HCT116 (cell line): ENCODE measurements around the gene IL1R2. TPM values are rescaled to one million over a fixed set of nuclear protein-coding genes. Genes with fewer than 3 reads are reported as not detected.
"Not testable (repeated sequence)": the region's sequence is repeated elsewhere in the genome, so short reads cannot be mapped to it uniquely, and the experiment has no call there.

Source experiments
- ATAC-seq: fragments of 200-7000 bp; cut with Tn5 transposase; 2 replicates; pipeline ENCODE4 v1.9.1; 2020; ENCODE audit warnings: mild to moderate bottlenecking, moderate library complexity
- BruUV-seq: library from RNA; stranded (reverse); fragments of 400-500 nt; replicated peaks from 2 replicates; lab custom pipeline; 2021; lab: Mats Ljungman, UMichigan
- CTCF ChIA-PET: fragments of 300-600 bp; sonication (Branson Sonifier 250); formaldehyde crosslinking; loops from one replicate; lab custom pipeline; 2021; ENCODE audit warnings: antibody characterized with exemption; lab: Charles Lee
- POLR2A ChIA-PET: fragments of 300-600, 350-600 bp; sonication (Branson Sonifier 250); formaldehyde crosslinking; loops from one replicate; lab custom pipeline; 2021; ENCODE audit warnings: antibody characterized with exemption; lab: Charles Lee
- RAD21 ChIA-PET, 2 experiments: fragments of 300-600 bp; sonication (Branson Sonifier 250); formaldehyde crosslinking; loops; one replicate each; lab custom pipeline; 2023; ENCODE audit warnings: low total read pairs in 2 of 2; ENCODE audit not compliant: uncharacterized antibody in 2 of 2, unreplicated experiment in 2 of 2, low non-redundant PET in 1 of 2; lab: Charles Lee
- DNase-seq: peaks from one replicate; pipeline ENCODE4 v3.0.0-alpha.2; 2010; ENCODE audit warnings: low read depth, low spot score
- H2AFZ ChIP-seq: fragments of 200-600 bp; shearing (Covaris generic), sonication (generic); 2 replicates; pipeline ENCODE4 v1.6.1; 2017; ENCODE audit warnings: low read depth, mixed run types, mixed read lengths, antibody characterized with exemption, low read length; ENCODE audit not compliant: poor library complexity, severe bottlenecking
- H3K27ac ChIP-seq: 2 replicates; pipeline ENCODE4 v1.5.1; 2012; ENCODE audit warnings: low read depth, low read length
- H3K27me3 ChIP-seq: fragments of 200-600 bp; sonication (generic); 2 replicates; pipeline ENCODE4 v1.6.1; 2016; ENCODE audit warnings: mixed run types, low read length, mixed read lengths; ENCODE audit not compliant: insufficient read depth
- H3K36me3 ChIP-seq, 2 experiments: fragments of 200-500 bp in 1 of 2; fragments of 200-600 bp in 1 of 2; sonication (Bioruptor generic) in 1 of 2; sonication (generic) in 1 of 2; 2 replicates each; pipeline versions ENCODE4 v1.5.1 to v1.6.1; 2014 to 2016; ENCODE audit warnings: low read length in 2 of 2, inconsistent platforms in 1 of 2, mixed read lengths in 1 of 2, mixed run types in 1 of 2; ENCODE audit not compliant: insufficient read depth in 2 of 2, control insufficient read depth in 1 of 2
- H3K4me1 ChIP-seq, 2 experiments: fragments of 200-600 bp in 1 of 2; sonication (generic) in 1 of 2; 2 replicates each; pipeline versions ENCODE4 v1.5.1 to v1.6.1; 2012 to 2017; ENCODE audit warnings: low read length in 2 of 2, inconsistent platforms in 1 of 2, mild to moderate bottlenecking in 1 of 2, mixed read lengths in 1 of 2, mixed run types in 1 of 2, moderate library complexity in 1 of 2; ENCODE audit not compliant: insufficient read depth in 2 of 2, control insufficient read depth in 1 of 2
- H3K4me2 ChIP-seq: fragments of 200-600 bp; sonication (generic); 2 replicates; pipeline ENCODE4 v1.6.1; 2017; ENCODE audit warnings: mixed run types, low read length, mixed read lengths
- H3K4me3 ChIP-seq, 2 experiments: fragments of 200-600 bp in 1 of 2; sonication (generic) in 1 of 2; replicated peaks in 1 of 2; 2 replicates each; pipeline ENCODE4 v1.5.1; 2011 to 2016; ENCODE audit warnings: low read length in 2 of 2, control low read depth in 1 of 2, low read depth in 1 of 2, mild to moderate bottlenecking in 1 of 2, mixed read lengths in 1 of 2, mixed run types in 1 of 2
- H3K79me2 ChIP-seq: fragments of 200-600 bp; sonication (generic); 2 replicates; pipeline ENCODE4 v1.6.1; 2017; ENCODE audit warnings: mild to moderate bottlenecking, mixed run types, low read length, moderate library complexity, mixed read lengths; ENCODE audit not compliant: insufficient read depth
- H3K9ac ChIP-seq: fragments of 200-600 bp; sonication (generic); 2 replicates; pipeline ENCODE4 v1.6.1; 2016; ENCODE audit warnings: low read length, mixed read lengths
- H3K9me2 ChIP-seq: fragments of 200-600 bp; sonication (generic), shearing (Covaris generic); 2 replicates; pipeline ENCODE4 v1.6.1; 2017; ENCODE audit warnings: mixed run types, mild to moderate bottlenecking, moderate library complexity; ENCODE audit not compliant: insufficient read depth
- H3K9me3 ChIP-seq, 2 experiments: fragments of 200-500 bp in 1 of 2; fragments of 200-600 bp in 1 of 2; sonication (Bioruptor generic) in 1 of 2; sonication (generic) in 1 of 2; 2 replicates each; pipeline ENCODE4 v1.6.1; 2014 to 2017; ENCODE audit warnings: low read length in 2 of 2, mixed read lengths in 2 of 2, inconsistent platforms in 1 of 2, low read depth in 1 of 2, mild to moderate bottlenecking in 1 of 2, mixed run types in 1 of 2, moderate library complexity in 1 of 2; ENCODE audit not compliant: control insufficient read depth in 1 of 2, insufficient read depth in 1 of 2
- H4K20me1 ChIP-seq: fragments of 200-600 bp; sonication (generic), shearing (Covaris generic); 2 replicates; pipeline ENCODE4 v1.6.1; 2017; ENCODE audit warnings: mixed run types, mild to moderate bottlenecking, moderate library complexity; ENCODE audit not compliant: insufficient read depth
- ATF3 ChIP-seq: IDR thresholded peaks from 2 replicates; pipeline ENCODE4 v1.6.1; 2012
- CBX3 ChIP-seq: IDR thresholded peaks from 2 replicates; pipeline ENCODE4 v1.6.1; 2012; ENCODE audit warnings: low read depth
- CEBPB ChIP-seq: IDR thresholded peaks from 2 replicates; pipeline ENCODE4 v1.6.1; 2012; ENCODE audit warnings: low read depth
- EGR1 ChIP-seq: IDR thresholded peaks from 2 replicates; pipeline ENCODE4 v1.6.1; 2012; ENCODE audit warnings: low read depth
- ELF1 ChIP-seq: IDR thresholded peaks from 2 replicates; pipeline ENCODE4 v1.6.1; 2012; ENCODE audit warnings: low read depth, borderline replicate concordance
- EZH2 ChIP-seq: fragments of 200-600 bp; sonication (generic); IDR thresholded peaks from 2 replicates; pipeline ENCODE4 v1.6.1; 2017; ENCODE audit warnings: antibody characterized with exemption, mixed run types
- EZH2phosphoT487 ChIP-seq: fragments of 200-600 bp; IDR thresholded peaks from 2 replicates; pipeline ENCODE4 v1.6.1; 2018; ENCODE audit warnings: antibody characterized with exemption, borderline replicate concordance
- FOSL1 ChIP-seq: IDR thresholded peaks from 2 replicates; pipeline ENCODE4 v1.6.1; 2012; ENCODE audit warnings: low read depth
- MAX ChIP-seq: IDR thresholded peaks from 2 replicates; pipeline ENCODE4 v1.6.1; 2012
- POLR2A ChIP-seq: IDR thresholded peaks from 2 replicates; pipeline ENCODE4 v1.7.0; 2011; ENCODE audit warnings: borderline replicate concordance; ENCODE audit not compliant: insufficient read depth, insufficient read length; ENCODE audit errors: extremely low read depth
- RAD21 ChIP-seq: IDR thresholded peaks from 2 replicates; pipeline ENCODE4 v1.6.1; 2012; ENCODE audit warnings: low read depth, mild to moderate bottlenecking
- REST ChIP-seq: IDR thresholded peaks from 2 replicates; pipeline ENCODE4 v1.6.1; 2012; ENCODE audit warnings: low read depth
- SIN3A ChIP-seq: IDR thresholded peaks from 2 replicates; pipeline ENCODE4 v1.6.1; 2012; ENCODE audit warnings: low read depth
- SP1 ChIP-seq: IDR thresholded peaks from 2 replicates; pipeline ENCODE4 v1.6.1; 2012; ENCODE audit warnings: low read depth
- TCF7L2 ChIP-seq: IDR thresholded peaks from 2 replicates; pipeline ENCODE4 v1.7.0; 2011; ENCODE audit warnings: borderline replicate concordance, inconsistent platforms; ENCODE audit not compliant: insufficient read depth, insufficient read length; ENCODE audit errors: extremely low read depth
- ZNF274 ChIP-seq: fragments of 200-500 bp; sonication (Bioruptor generic); IDR thresholded peaks from 2 replicates; pipeline ENCODE4 v1.6.1; 2014; ENCODE audit warnings: mild to moderate bottlenecking, low read depth, low read length, inconsistent platforms
- intact Hi-C: fragments of 100-400 bp; cut with micrococcal nuclease; formaldehyde crosslinking; loops from 2 replicates; pipeline ENCODE4 v1.10.0; 2022
- total RNA-seq: library from RNA; stranded (reverse); gene quantifications from one replicate; pipeline ENCODE4 v1.2.1, GENCODE V29; 2021; ENCODE audit not compliant: unreplicated experiment

Gene IL1R2
- total RNA-seq, 1 experiment from 2014 or later: 0.52 TPM

GRCh38 chr2:102068126-102068525, 76.4 kb downstream of the IL1R2 start:
- H3K4me2 ChIP-seq, H3K36me3 ChIP-seq, H3K27ac ChIP-seq, H3K27me3 ChIP-seq, DNase-seq, H4K20me1 ChIP-seq, intact Hi-C loops, H2AFZ ChIP-seq, BruUV-seq, H3K9me3 ChIP-seq, H3K9ac ChIP-seq, ATAC-seq, RAD21 ChIA-PET, H3K79me2 ChIP-seq, H3K4me3 ChIP-seq, CTCF ChIA-PET, POLR2A ChIA-PET, H3K9me2 ChIP-seq: not testable (repeated sequence)
- H3K4me1 ChIP-seq: peaks cover 11 to 33% of the 10 kb centered on the region in 2 experiments

GRCh38 chr2:102069311-102069974, 77.7 kb downstream of the IL1R2 start:
- H3K9me2 ChIP-seq: no peaks in the 10 kb centered on the region
- no peaks in the 10 kb centered on the region for H4K20me1 ChIP-seq
- CTCF ChIA-PET: no interaction called here
- H2AFZ ChIP-seq: no peak overlapping the region
- no peak overlapping the region for H3K4me3 ChIP-seq
- no peaks in the 10 kb centered on the region for H3K36me3 ChIP-seq
- H3K9me3 ChIP-seq: no peaks in the 10 kb centered on the region
- peaks cover 4 to 22% of the 10 kb centered on the region in 2 experiments for H3K4me1 ChIP-seq
- POLR2A ChIA-PET: no interaction called here
- no peak for ATAC-seq
- no peaks in the 10 kb centered on the region for H3K27me3 ChIP-seq
- H3K4me2 ChIP-seq: no peak overlapping the region
- no peak for DNase-seq
- BruUV-seq: no TSS peak
- no peak overlapping the region for H3K9ac ChIP-seq
- intact Hi-C loops: no loop called here
- RAD21 ChIA-PET: no interaction called here
- H3K79me2 ChIP-seq: no peaks in the 10 kb centered on the region
- H3K27ac ChIP-seq: no peak overlapping the region
- TF ChIP-seq ATF3: no peak
- no peak for TF ChIP-seq EZH2
- no peak for TF ChIP-seq FOSL1
- no peak for TF ChIP-seq MAX
- TF ChIP-seq EGR1: no peak
- no peak for TF ChIP-seq CBX3
- no peak for TF ChIP-seq EZH2phosphoT487
- TF ChIP-seq TCF7L2: no peak
- TF ChIP-seq ELF1: no peak
- no peak for TF ChIP-seq POLR2A
- TF ChIP-seq REST: no peak
- no peak for TF ChIP-seq ZNF274
- TF ChIP-seq CEBPB: no peak
- no peak for TF ChIP-seq SIN3A
- TF ChIP-seq SP1: no peak
- no peak for TF ChIP-seq RAD21
